ENCODE data around the gene PALS1.

The PALS1 gene

DNA sequence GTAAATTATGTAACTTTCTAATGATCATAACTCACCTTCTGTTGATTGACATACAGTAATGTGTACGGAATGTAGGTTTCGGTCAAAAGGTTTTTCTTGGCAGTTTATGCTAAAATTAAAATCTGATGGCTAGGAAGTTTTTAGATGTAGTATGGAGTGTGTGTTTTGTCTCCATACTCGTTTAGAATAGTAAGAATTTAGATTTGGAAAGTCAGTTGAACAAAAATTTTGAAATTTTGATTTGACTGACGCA is 859 bp downstream of the PALS1 start:
- Histone ChIP-seq H3K36me3 (ENCODE audit: control insufficient read depth in 2 of 2, insufficient read depth in 1 of 2, low read length in 2 of 2) (no peaks in the 10 kb centered on the region), H3K4me1 (ENCODE audit: control insufficient read depth, insufficient read depth, low read length) (no peaks in the 10 kb centered on the region; the same call in none of the 2 replicates), H3K27ac (ENCODE audit: extremely low read depth, low read depth, low read length) (peak overlapping the region; percentile 100), H3K9me3 (ENCODE audit: control insufficient read depth, insufficient read depth, low read depth, low read length) (no peaks in the 10 kb centered on the region), H3K4me3 (ENCODE audit: low read depth, low read length) (peak overlapping the region; percentile 97)
- ChIA-PET CTCF (interaction anchor here (0.6 to 1.5 kb wide), 2 partner anchors 20 to 470 kb away, joined by 3 read pairs; no protein-coding TSS in a partner anchor), POLR2A (interaction anchor here (1.0 to 2.4 kb wide), 2 partner anchors 10 to 72 kb away, joined by 3 to 6 read pairs; no protein-coding TSS in a partner anchor)
- TF ChIP-seq TCF7L2 (IDR thresholded peaks at IDR 0.05; ENCODE audit: borderline replicate concordance, low read depth, low read length) = no peak
- TF ChIP-seq ZNF654 (tag by site-specific recombination; IDR thresholded peaks at IDR 0.05; ENCODE audit: low read depth) = no peak
- TF ChIP-seq ZNF23 (tag by site-specific recombination; IDR thresholded peaks at IDR 0.05; ENCODE audit: borderline replicate concordance) = no peak
- TF ChIP-seq MEIS1 (CRISPR knock-in tag; IDR thresholded peaks at IDR 0.05; ENCODE audit: borderline replicate concordance) = peak; percentile 96
- TF ChIP-seq, protein P1, sequence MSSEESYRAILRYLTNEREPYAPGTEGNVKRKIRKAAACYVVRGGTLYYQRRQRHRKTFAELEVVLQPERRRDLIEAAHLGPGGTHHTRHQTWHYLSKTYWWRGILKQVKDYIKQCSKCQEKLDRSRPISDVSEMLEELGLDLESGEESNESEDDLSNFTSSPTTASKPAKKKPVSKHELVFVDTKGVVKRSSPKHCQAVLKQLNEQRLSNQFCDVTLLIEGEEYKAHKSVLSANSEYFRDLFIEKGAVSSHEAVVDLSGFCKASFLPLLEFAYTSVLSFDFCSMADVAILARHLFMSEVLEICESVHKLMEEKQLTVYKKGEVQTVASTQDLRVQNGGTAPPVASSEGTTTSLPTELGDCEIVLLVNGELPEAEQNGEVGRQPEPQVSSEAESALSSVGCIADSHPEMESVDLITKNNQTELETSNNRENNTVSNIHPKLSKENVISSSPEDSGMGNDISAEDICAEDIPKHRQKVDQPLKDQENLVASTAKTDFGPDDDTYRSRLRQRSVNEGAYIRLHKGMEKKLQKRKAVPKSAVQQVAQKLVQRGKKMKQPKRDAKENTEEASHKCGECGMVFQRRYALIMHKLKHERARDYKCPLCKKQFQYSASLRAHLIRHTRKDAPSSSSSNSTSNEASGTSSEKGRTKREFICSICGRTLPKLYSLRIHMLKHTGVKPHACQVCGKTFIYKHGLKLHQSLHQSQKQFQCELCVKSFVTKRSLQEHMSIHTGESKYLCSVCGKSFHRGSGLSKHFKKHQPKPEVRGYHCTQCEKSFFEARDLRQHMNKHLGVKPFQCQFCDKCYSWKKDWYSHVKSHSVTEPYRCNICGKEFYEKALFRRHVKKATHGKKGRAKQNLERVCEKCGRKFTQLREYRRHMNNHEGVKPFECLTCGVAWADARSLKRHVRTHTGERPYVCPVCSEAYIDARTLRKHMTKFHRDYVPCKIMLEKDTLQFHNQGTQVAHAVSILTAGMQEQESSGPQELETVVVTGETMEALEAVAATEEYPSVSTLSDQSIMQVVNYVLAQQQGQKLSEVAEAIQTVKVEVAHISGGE (tag by site-specific recombination; conservative IDR thresholded peaks at IDR 0.05; ENCODE audit: low read depth) = no peak
- TF ChIP-seq ZNF112 (tag by site-specific recombination; IDR thresholded peaks at IDR 0.05) = no peak
- TF ChIP-seq ZNF529 (tag by site-specific recombination; IDR thresholded peaks at IDR 0.05; ENCODE audit: insufficient replicate concordance) = no peak
- TF ChIP-seq BCL11B (tag by site-specific recombination; IDR thresholded peaks at IDR 0.05; ENCODE audit: low read depth) = no peak

DNA sequence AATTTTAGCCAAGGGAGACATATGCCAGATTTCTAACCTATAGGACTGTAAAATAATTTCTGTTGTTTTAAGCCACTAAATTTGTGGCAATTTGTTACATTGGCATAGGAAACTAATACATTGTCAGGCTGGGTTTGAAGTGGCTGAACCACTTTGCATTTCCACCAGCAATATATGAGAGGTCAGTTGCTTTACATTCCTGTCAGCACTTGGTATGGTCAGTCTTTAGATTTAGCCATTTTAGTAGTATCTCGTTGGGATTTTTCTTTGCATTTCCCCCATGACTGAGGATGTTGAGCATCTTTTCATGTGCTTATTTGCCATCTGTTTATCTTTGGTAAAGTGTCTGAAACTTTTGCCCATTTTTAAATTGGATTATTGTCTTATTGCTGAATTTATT is 3.9 kb downstream of the PALS1 start:
- no peak overlapping the region for H3K4me3 ChIP-seq (ENCODE audit: low read depth, low read length)
- no peaks in the 10 kb centered on the region for H3K9me3 ChIP-seq (ENCODE audit: control insufficient read depth, insufficient read depth, low read depth, low read length)
- CTCF ChIA-PET = no interaction called here
- no peak overlapping the region for H3K27ac ChIP-seq (ENCODE audit: extremely low read depth, low read depth, low read length)
- H3K4me1 ChIP-seq (ENCODE audit: control insufficient read depth, insufficient read depth, low read length) = peaks cover 8% of the 10 kb centered on the region
- POLR2A ChIA-PET = no interaction called here
- H3K36me3 ChIP-seq (ENCODE audit: control insufficient read depth in 2 of 2, insufficient read depth in 1 of 2, low read length in 2 of 2) = no peaks in the 10 kb centered on the region
- TF ChIP-seq, protein P2, sequence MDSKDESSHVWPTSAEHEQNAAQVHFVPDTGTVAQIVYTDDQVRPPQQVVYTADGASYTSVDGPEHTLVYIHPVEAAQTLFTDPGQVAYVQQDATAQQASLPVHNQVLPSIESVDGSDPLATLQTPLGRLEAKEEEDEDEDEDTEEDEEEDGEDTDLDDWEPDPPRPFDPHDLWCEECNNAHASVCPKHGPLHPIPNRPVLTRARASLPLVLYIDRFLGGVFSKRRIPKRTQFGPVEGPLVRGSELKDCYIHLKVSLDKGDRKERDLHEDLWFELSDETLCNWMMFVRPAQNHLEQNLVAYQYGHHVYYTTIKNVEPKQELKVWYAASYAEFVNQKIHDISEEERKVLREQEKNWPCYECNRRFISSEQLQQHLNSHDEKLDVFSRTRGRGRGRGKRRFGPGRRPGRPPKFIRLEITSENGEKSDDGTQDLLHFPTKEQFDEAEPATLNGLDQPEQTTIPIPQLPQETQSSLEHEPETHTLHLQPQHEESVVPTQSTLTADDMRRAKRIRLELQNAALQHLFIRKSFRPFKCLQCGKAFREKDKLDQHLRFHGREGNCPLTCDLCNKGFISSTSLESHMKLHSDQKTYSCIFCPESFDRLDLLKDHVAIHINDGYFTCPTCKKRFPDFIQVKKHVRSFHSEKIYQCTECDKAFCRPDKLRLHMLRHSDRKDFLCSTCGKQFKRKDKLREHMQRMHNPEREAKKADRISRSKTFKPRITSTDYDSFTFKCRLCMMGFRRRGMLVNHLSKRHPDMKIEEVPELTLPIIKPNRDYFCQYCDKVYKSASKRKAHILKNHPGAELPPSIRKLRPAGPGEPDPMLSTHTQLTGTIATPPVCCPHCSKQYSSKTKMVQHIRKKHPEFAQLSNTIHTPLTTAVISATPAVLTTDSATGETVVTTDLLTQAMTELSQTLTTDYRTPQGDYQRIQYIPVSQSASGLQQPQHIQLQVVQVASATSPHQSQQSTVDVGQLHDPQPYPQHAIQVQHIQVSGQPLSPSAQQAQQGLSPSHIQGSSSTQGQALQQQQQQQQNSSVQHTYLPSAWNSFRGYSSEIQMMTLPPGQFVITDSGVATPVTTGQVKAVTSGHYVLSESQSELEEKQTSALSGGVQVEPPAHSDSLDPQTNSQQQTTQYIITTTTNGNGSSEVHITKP (tag by site-specific recombination; IDR thresholded peaks at IDR 0.05) = 0 out of 2 replicates have a peak, but pooled peaks have one; percentile 28
- no peak for TF ChIP-seq ZNF248 (tag by site-specific recombination; IDR thresholded peaks at IDR 0.05)

DNA sequence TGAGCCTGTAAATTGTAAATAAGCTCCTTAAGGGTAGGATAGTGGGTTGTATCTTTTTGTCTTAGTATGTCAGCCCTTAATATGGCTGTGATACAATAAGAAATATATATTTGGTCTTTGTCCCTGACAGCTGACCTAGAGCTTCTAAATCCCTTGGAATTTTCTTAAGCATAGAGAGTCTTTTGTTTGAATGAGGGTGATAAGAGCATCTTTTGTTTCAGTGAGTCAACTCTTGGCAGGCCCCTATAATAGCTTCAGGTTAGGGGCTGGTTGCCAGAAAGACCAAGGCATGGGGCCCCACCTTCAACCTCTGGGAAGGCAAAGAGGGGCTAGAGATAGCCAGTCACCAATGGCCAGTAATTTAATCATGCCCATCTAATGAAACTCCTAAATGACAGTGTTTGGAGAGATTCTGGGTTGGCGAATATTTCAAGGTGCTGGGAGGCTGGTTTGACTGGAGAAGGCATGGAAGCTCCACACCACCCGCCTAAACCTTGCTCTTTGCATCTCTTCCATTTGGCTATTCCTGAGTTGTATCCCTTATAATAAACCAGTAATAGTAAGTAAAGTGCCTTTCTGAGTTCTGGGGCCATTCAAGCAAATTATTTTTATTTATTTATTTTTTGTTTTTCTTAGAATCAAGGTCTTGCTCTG is 10.5 kb downstream of the PALS1 start:
- H3K27ac ChIP-seq (ENCODE audit: extremely low read depth, low read depth, low read length) = no peak overlapping the region; the same call in 1 of the 2 replicates
- ChIA-PET POLR2A (no interaction called here), CTCF (interaction anchor here (0.6 to 1.3 kb wide), 4 partner anchors 33 to 86 kb away, joined by 3 to 9 read pairs (median 4); no protein-coding TSS in a partner anchor)
- peaks cover 31% of the 10 kb centered on the region for H3K4me1 ChIP-seq (ENCODE audit: control insufficient read depth, insufficient read depth, low read length)
- H3K36me3 ChIP-seq (ENCODE audit: control insufficient read depth in 2 of 2, insufficient read depth in 1 of 2, low read length in 2 of 2) = no peaks in the 10 kb centered on the region
- no peaks in the 10 kb centered on the region for H3K9me3 ChIP-seq (ENCODE audit: control insufficient read depth, insufficient read depth, low read depth, low read length)
- TF ChIP-seq, protein P3, sequence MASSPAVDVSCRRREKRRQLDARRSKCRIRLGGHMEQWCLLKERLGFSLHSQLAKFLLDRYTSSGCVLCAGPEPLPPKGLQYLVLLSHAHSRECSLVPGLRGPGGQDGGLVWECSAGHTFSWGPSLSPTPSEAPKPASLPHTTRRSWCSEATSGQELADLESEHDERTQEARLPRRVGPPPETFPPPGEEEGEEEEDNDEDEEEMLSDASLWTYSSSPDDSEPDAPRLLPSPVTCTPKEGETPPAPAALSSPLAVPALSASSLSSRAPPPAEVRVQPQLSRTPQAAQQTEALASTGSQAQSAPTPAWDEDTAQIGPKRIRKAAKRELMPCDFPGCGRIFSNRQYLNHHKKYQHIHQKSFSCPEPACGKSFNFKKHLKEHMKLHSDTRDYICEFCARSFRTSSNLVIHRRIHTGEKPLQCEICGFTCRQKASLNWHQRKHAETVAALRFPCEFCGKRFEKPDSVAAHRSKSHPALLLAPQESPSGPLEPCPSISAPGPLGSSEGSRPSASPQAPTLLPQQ (tag by site-specific recombination; IDR thresholded peaks at IDR 0.05) = peak; percentile 72; the same call in 1 of the 2 replicates
- TF ChIP-seq ZNF558 (tag by site-specific recombination; IDR thresholded peaks at IDR 0.05) (no peak), FEZF1 (tag by site-specific recombination; IDR thresholded peaks at IDR 0.05) (peak; percentile 18; the same call in 1 of the 2 replicates)
- no peak overlapping the region for H3K4me3 ChIP-seq (ENCODE audit: low read depth, low read length)
